Upper lobe of left lung (tissue), 4 donors: ENCODE results near the gene SEMA6A.

Experiments
- POLR2A ChIP-seq, 4 donors: fragments of 450-650 bp; IDR thresholded peaks; one replicate each; pipeline ENCODE4 v1.5.1; 2016 to 2017; ENCODE audit warnings: antibody characterized with exemption in 4 of 4, mild to moderate bottlenecking in 2 of 4
- TF ChIP-seq, protein P1 (sequence below), 6 experiments: fragments of 450-650 bp in 4 of 6; fragments of 200-600 bp in 2 of 6; sonication (generic) in 2 of 6; IDR thresholded peaks; one replicate each; pipeline ENCODE4 v1.5.1; 2016 to 2019; ENCODE audit warnings: antibody characterized with exemption in 6 of 6

DNA sequence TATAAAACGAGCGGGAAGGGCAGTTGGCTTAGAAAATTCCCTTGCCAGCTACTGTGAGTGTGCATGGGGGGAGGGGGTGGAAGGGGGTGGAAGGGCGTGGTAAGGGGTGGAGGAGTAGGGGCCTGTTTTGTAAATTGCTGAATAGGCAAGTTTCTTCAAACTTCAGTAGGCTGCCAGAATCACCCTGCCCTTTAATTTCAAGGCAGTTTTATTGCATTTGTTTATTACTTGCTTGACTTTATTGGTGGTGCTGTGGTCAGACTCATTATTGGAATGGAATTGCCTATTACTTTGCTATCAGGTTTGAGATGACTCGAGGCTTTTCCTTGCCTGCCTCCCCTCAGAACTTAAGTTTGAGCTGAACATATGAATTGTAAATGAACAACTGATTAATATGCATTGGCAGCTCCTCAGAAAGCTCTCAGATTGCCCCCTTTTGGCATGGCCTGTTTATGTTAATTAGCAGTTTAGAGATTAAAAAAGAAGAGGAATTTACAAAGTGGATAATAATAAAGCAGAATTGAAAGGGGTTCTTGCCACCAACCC is 76.0 kb downstream of the SEMA6A start:
- no peak for TF ChIP-seq POLR2A (IDR thresholded peaks at IDR 0.05)
- TF ChIP-seq, protein P1, sequence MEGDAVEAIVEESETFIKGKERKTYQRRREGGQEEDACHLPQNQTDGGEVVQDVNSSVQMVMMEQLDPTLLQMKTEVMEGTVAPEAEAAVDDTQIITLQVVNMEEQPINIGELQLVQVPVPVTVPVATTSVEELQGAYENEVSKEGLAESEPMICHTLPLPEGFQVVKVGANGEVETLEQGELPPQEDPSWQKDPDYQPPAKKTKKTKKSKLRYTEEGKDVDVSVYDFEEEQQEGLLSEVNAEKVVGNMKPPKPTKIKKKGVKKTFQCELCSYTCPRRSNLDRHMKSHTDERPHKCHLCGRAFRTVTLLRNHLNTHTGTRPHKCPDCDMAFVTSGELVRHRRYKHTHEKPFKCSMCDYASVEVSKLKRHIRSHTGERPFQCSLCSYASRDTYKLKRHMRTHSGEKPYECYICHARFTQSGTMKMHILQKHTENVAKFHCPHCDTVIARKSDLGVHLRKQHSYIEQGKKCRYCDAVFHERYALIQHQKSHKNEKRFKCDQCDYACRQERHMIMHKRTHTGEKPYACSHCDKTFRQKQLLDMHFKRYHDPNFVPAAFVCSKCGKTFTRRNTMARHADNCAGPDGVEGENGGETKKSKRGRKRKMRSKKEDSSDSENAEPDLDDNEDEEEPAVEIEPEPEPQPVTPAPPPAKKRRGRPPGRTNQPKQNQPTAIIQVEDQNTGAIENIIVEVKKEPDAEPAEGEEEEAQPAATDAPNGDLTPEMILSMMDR (IDR thresholded peaks at IDR 0.05) = no peak
